ENCODE data around the gene FOS.
"Not testable (repeated sequence)": the region's sequence is repeated elsewhere in the genome, so short reads cannot be mapped to it uniquely, and the experiment has no call there.

FOS gene

DNA sequence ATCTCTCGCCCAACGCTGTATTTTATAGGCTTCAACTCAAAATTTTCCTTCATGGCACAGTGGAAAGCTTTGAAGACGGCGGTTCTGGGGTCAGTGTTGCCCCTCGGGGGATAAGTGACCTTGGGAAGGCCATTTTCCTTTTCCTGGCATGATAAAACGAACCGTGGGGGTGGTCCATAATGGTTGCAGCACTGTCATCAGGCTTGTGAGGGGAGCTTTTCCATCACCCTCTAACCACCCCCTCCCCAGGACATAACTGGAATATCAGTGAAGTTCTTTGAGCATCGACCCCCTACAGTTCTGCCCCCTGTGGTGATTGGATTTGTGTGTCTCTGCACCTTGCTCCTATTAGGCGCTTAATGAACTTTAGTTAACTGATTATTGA, 16.0 kb downstream of the FOS start:
- no peak for DNase-seq (ENCODE audit: low spot score)

DNA sequence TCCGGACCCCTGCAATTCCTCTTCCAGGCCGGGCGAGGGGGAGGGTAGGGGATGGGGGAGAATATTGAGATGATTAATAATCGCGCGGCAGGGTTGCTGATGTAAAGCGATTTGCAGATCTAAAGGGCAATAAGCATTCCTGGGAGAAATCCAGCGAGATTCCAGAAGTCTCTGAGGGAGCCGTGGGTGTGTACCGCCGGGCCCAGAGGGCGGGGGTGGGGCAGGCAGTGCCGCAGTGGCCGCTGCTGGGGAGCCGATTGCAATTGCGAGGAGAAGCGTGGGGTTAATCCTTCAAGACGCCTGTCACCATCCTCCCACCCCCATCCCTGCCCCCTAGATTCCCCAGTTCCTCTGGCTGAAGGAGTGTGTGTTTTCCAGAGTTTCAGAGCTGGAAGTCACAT, 16.4 kb downstream of the FOS start:
- no peak for DNase-seq (ENCODE audit: low spot score)

DNA sequence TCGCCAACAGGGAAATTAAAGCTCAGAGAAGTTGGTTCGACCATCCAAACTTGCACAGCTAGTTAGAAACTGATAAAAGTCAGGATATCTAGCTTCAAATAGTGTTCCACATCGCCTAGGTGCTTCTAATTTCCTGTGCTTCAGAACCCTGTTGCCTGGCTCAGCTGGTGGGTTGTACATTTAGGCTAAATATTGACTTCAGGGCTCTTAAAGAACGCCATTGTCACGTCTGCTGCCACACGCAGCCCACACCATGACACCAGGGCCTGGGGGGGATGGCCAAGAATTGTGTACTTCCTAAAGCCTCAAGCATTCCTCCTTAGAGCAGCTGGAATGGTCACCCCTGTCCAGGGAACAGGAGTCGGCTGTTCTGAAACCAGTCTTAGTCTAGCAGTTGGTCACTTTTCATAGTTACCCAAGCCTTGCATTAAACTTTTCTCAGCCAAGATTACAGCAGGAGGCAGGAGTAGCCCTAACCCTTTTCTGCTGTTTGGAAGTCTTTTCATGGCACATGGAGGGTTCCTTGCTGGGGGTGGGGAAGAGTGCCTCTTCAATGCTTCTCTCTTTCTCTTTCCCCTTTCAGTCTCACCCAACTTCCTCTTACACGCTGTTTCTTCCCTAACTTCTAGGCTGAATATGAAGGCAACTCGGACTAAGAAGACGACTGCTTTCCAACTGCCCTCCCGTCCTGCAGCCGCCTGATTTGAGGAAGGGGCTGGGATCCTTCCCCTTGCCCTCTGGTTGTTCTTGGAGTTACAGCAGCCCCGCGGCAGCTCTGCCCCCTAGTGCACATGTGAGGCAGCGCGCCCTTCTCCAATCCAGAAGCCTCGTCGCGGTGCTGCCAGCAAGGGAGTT, 17.1 kb downstream of the FOS start:
- peak; percentile 74 for DNase-seq (ENCODE audit: low spot score)

DNA sequence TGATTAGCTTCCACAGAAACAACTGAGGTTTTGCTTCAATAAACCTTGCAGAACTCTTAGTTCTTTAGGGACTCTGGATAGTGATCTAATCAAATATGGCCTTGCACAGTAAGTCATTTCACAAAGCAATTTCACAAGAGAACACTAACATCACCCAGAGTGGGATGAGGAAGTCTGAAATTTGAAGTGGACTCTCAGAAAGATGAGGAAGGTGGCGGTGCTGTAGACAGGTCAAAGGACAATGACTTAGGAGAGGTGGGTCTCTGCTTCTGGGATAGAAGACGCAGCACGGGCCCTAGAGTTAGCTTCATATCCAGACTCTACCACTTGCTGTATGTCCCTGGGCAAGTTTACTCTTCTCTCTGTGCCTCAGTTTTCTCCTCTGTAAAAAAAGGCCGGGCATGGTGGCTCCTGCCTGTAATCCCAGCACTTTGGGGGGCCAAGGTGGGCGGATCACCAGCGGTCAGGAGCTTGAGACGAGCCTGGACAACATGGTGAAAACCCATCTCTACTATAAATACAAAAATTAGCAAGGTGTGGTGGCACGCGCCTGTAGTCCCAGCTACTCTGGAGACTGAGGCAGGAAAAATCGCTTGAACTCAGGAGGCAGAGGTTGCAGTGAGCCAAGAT, 18.9 kb downstream of the FOS start:
- DNase-seq (ENCODE audit: low spot score), result no peak

DNA sequence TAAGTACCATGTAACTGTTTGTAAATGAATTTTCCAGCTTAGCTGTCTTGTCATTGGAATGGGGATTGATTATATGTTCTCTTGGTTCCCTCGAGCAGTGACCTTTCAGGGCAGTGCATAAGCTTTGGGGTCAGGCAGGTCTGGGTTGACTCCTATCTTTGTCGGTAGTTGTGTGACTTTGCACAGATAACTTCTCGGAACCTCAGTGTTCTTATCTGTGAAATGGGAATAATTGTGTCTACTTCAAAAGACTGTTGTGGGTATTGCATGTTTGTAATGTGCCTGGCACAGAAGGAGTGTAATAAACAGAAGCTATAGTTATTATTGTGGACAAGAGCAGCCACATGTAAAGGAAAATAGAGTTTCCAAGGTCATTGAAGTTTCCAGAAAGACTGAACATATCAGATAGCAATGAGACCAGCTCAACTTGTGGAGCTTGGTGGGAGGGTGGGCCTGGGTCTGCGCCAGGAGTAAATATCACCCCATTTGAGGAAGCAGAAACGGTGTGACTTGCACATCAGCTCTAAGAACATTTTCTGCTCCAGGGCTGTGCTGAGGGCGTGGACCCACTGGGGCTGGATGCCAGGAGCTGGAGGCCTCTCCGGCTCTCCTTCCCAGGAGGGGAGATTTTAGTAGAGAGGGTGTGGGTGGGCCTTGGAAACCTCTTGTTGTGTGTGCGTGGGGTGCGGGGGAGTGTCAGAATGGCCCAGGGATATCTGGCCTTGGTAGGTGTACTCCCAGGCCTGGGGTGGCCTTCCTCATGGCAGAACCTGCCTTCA, 19.7 kb downstream of the FOS start:
- no peak for DNase-seq (ENCODE audit: low spot score)

DNA sequence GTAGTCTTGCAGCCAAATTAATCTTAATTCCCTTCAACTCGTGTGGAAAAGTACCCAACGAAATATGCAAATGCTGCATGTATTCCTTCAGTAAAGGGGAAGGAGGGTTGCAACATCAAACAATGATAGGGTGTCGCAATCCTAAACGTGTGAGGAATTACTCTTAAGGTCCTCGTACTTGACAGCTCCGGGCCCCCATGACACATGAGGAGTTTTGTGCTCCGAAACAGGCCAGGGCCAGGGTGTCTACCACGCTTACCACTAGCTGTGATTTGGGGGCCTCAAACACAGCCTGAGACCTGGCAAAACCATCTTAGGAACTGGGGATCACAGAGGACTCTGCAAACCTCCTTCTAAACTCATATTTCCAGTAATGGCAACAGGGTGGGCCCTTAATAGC, 20.4 kb downstream of the FOS start:
- no peak for DNase-seq (ENCODE audit: low spot score)

DNA sequence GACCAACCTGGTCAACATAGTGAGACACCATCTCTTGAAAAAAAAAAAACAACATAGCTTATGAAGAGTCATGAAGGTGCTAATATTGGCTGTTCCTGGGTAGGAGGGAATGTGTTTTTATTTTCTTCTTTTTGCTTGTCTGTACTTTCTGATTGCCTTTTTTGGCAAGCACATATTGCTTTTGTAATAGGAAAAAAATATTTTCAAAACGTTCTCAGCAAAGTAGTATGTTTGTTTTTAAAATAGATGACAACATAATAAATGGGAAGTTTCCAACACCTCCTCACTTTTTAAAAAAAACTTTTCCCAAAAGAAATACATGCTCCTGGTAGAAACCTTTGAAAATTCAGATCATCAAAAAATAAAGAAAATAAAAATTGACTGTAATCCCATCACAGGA, 20.9 kb downstream of the FOS start:
- no peak for DNase-seq (ENCODE audit: low spot score)

DNA sequence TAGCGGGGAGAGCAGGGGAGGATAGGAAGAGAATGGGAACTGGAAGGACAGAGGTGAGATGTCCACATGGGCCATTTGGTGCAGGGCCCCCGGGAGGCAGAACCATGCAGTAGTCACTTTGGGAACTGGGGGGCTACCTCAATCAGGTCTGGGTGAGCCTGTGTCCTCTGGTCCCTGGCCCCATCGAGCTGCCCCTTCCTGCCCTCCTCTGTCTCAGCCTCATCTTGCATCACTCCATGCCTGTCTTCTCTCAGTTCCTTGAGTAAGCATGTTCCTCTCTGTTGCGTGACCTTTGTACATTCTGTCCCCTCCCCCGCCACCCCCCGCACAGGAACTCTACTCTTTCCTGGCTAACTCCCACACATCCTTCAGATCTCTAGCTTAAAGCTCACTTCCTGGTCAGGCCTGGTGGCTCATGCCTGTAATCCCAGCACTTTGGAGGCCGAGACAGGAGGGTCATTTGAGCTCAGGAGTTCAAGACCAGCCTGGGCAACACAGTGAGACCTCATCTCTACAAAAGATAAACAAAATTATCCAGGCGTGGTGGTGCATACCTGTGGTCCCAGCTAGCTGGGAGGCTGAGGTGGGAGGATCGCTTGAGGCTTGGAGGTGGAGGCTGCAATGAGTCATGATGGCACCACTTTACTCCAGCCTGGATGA, 23.2 kb downstream of the FOS start:
- DNase-seq (ENCODE audit: low spot score), result peak; percentile 21

DNA sequence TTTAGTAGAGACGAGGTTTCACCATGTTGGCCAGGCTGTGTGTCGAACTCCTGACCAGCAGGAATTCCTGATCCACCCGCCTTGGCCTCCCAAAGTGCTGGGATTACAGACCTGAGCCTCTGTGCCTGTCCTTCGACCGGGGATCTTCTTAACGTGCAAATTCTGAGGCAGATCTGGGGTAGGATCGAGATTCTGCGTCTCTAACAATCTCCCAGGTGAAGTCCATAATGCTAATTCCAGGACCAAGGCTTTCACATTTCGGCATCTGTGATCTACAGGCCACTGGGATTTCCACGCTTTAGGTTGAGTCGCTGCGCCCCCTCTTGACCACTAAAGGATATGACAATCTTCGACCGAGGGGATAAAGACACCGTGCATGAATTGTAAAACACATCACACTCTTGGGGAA, 24.8 kb downstream of the FOS start:
- peak; percentile 64 for DNase-seq (ENCODE audit: low spot score)

DNA sequence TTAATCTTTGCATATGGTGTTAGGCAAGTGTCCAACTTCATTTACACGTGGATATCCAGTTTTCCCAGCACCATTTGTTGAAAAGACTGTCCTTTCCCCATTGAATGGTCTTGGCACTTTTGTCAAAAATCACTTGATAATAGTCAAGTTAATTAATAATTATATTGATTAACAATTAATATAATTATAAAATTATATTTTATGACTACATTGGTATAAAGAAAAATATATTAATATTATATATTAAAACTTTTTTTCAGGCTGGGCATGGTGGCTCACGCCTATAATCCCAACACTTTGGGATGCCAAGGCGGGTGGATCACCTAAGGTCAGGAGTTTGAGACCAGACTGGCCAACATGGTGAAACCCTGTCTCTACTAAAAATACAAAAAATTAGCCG, 27.8 kb downstream of the FOS start:
- not testable (repeated sequence) for DNase-seq (ENCODE audit: low spot score)

DNA sequence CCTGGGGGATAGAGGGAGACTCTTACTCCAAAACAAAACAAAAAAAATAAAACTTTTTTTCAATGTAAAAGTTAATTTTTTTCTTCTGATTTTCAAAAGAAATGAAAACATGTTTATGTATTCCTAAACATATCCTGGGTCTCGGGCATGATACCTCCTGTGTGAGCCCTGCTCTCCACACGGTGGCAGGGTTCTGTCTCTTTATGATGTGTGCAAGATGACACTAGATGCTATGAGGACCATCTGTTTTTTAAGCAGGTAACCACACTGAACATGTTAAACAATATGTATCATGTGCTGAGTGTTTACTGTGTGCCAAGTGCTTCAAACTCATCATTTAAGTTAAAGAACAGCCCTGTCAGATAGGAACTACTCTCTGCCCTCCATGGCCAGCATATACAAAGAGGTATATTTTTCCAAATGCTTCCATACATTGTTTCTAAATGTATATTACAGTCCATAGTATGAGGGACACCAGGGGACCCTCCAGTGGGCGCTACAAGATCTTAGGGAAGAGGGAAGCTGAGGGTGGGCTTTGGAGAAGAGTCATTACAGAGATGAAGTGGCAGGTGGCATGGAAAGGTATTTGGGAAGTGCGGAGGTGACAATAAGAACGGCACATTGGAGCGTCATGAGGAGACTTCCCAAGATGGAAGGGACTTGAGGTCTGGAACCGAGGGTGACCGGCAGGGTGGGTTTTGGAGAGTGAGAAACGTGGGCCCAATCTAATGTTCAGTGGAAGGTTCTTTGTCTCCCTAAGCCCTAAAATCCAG, 28.5 kb downstream of the FOS start:
- peak; percentile 42 for DNase-seq (ENCODE audit: low spot score)

DNA sequence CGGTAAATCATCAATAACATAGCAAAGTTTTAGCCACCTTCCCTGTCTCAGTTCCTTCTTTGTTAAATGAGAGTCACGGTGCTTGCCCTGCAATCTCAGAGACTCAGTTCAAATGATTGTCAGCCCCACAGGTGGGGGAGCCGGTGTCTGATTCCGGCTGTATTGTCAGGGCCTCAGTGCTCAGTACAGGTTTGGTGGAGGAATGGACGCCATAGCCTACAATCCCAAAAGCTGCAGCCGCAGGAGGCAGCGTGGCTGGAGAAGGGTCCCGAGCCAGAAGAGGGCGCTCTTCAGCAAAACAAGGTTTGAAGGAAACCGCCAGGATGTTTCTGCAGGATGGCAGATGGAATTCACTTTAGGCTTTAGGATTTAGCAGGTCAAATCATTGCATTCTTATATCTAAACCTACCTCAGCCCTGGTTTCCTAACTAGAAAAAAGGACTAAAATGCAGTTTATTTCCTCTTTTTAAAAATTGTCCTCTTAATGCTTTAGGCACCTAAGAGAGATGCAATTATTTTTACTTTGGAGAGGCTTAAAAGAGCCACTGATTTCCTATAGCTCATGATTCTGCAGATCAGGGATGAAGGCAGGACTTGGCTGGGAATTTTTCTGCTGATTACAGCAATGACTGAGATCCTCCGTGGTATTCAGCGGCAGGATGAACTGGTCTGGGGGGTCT, 29.2 kb downstream of the FOS start:
- peak; percentile 79 for DNase-seq (ENCODE audit: low spot score)

DNA sequence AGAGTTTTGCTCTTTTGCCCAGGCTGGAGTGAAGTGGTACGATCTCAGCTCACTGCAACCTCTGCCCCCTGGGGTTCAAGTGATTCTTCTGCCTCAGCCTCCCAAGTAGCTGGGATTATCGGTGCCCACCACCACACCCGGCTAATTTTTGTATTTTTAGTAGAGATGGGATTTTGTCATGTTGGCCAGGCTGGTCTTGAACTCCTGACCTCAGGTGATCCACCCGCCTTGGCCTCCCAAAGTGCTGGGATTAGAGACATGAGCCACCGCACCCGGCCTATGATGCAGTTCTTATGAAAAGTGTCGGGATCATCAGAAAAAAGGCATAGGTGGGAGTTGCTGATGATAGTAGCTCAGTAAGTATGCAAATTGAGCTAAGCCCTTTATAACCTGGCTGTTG, 30.4 kb downstream of the FOS start:
- DNase-seq (ENCODE audit: low spot score), result not testable (repeated sequence)

DNA sequence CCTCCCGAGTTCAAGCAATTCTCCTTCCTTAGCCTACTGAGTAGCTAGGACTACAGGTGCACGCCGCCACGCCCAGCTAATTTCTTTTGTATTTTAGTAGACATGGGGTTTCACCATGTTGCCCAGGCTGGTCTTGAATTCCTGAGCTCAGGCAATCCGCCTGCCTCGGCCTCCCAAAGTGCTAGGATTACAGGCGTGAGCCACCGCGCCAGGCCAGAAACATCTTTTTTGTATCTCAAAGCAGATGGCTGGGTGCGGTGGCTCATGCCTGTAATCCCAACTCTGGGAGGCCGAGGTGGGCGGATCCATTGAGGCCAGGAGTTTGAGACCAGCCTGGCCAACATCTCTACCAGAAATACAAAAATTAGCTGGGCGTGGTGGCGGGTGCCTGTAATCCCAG, 30.9 kb downstream of the FOS start:
- DNase-seq (ENCODE audit: low spot score), result not testable (repeated sequence)

DNA sequence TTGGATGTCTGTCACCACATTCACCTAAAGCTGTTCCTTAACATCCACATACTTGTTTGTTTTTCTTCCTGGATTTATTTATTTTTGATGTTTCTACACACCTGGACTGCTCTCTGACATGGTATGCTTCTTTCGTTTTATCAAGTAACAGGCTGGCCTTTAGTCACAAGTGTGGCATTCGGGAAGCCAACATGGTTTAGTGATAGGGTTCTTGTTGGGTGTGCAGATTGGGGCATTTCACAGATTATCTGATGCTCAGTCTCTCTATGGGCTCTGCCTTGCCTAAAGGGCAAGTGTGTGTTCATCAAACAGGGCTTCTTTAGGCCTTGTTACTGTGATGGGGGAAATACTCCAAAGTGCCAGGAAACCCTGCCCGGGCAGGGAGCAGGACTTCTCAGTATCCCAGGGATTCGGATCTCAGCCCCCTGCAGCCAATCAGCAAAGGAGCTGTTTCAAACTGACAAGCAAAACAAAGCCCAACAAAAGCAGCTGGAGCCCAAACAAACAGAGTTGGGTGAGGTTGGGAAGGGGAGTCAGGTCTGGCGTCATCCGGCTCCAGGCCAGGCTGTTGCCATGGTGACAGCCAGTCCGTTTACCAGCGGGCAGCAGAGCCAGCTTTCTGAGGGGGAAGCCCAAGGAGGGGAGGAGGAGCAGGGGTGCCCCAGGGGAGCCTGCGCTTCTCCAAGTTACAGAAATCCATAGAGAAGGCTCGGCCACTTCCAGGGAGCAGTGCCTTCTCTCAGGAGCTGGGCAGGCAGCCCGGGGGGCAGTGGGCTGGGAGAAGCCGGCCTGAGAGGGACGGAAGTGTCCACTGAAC, 31.9 kb downstream of the FOS start:
- DNase-seq (ENCODE audit: low spot score), result no peak

DNA sequence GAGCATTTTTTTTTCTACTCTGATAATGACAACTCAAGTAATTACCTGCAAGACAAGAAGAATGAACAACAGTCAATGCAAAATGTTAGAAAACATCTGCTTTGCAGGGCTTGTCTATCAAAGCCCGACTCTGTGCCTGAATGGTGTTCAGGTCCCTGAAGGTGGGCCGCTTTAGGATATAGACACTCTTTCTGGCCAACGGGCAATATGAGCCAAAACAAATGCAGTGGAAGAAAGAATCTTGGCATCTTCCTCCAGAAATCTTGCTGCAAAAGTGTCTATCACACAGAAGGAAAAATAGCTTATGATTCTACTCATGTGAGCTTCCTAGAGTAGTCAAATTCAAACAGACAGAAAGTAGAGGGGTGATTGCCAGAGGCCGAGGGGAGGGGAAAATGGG, 32.7 kb downstream of the FOS start:
- DNase-seq (ENCODE audit: low spot score), result no peak

DNA sequence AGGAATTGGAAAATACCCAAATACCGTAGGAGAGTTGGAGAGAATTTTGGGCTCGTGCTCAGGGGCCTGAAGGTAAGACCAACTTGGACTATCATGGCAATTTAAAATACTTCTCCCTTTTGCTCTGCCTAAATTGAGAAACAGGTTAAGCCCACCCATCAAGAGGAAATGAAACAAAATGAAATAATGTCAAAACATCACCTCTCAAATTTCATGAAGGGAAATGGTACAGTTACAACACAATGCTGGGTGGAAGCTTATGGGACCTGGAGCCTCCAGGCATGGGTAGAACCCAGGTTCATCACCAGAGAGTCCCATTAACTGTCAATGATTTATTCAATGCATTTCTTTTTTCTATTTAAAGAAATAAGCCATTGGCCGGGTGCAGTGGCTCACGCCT, 33.7 kb downstream of the FOS start:
- no peak for DNase-seq (ENCODE audit: low spot score)

DNA sequence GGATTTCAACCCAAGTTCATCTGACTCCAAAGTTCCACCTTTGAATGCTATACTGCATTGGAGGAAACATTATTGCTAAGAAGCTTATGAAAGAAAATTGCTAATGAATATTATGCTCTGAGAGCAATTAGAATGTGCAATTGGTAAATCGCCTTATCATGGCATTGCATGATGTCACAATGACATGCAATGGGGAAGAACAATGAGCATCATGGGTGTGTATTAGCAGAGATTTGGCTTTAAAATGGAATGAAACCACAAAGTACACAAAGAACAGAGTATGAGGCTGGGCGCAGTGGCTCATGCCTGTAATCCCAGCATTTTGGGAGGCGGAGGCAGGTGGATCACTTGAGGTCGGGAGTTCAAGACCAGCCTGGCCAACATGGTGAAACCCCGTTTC, 34.7 kb downstream of the FOS start:
- no peak for DNase-seq (ENCODE audit: low spot score)

DNA sequence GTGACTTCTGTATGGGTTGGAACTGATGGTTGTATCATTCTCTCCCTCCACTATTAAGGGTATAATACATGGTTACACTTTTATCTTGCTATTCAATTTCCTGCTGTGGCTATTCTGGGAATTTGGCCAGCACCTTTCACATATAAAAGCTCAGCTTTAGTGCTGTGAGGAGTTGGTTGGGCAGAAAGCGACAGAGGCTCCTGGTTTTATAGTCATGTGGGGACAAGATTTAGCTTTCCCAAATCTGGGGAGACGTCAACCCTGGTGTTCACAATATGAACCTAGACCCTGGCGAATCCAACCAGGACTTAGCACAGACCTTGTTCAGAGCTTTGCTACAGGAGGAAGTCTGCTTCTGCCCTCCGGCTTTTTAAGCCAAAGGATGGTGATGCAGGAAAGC, 36.5 kb downstream of the FOS start:
- no peak for DNase-seq (ENCODE audit: low spot score)

DNA sequence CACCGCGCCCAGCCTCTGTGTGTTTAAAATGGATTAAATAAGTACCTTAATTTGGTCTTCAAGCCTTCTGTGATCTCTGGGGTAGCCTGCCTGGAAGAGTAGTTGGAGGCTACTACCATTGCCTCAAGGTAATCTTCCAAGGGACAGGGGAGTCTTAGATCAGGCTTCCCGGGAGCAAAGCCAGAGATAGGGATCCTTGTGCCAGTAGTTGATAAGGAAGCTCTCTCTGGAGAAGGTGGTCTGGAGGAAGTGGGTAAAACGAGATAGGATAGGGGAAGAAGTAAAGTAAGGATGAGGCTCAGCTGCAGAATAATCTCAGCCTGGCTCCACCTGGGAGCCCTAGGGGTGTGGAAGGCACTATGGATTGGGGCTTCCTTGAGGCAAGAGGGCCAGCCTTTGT, 38.5 kb downstream of the FOS start:
- no peak for DNase-seq (ENCODE audit: low spot score)

All from activated CD4-positive, alpha-beta T cell treated with anti-CD3 and anti-CD28 coated beads, Interleukin-2, Interleukin-4, amounts not matched to agents 100 ng/mL and 50 ng/mL, durations not matched to agents 16 hours and 8 hours (primary cell).